H1 (cell line): ENCODE data around the gene PGF.

Source experiments
- ATF3 ChIP-seq: IDR thresholded peaks from 2 replicates; pipeline ENCODE4 v1.6.1; 2011; ENCODE audit warnings: low read depth, mild to moderate bottlenecking, low read length; ENCODE audit not compliant: insufficient read depth
- CEBPB ChIP-seq: IDR thresholded peaks from 2 replicates; pipeline ENCODE4 v1.6.1; 2012; ENCODE audit warnings: low read depth, low read length
- CHD2 ChIP-seq: IDR thresholded peaks from 2 replicates; pipeline ENCODE4 v1.6.1; 2012; ENCODE audit warnings: low read length, improper control_type of control experiment
- CTCF ChIP-seq, 3 experiments: IDR thresholded peaks; 1 replicate in 2 of 3; 2 replicates in 1 of 3; pipeline versions ENCODE4 v1.5.1 to v1.6.1; 2011; ENCODE audit warnings: low read length in 3 of 3, mild to moderate bottlenecking in 3 of 3, inconsistent platforms in 2 of 3, low read depth in 1 of 3, moderate library complexity in 1 of 3; ENCODE audit not compliant: insufficient read depth in 1 of 3; ENCODE audit errors: control extremely low read depth in 1 of 3
- EGR1 ChIP-seq: IDR thresholded peaks from 2 replicates; pipeline ENCODE4 v1.6.1; 2011; ENCODE audit warnings: low read depth, low read length, borderline replicate concordance
- EP300 ChIP-seq, 2 experiments: IDR thresholded peaks; 1 replicate in 1 of 2; 2 replicates in 1 of 2; pipeline ENCODE4 v1.6.1; 2011 to 2012; ENCODE audit warnings: low read depth in 2 of 2, low read length in 2 of 2, mild to moderate bottlenecking in 2 of 2, borderline replicate concordance in 1 of 2, inconsistent platforms in 1 of 2, moderate library complexity in 1 of 2
- EZH2 ChIP-seq: fragments of 200-600 bp; sonication (generic); IDR thresholded peaks from 2 replicates; pipeline ENCODE4 v1.7.1; 2012; ENCODE audit warnings: low read depth, mild to moderate bottlenecking, moderate library complexity, low read length, inconsistent platforms; ENCODE audit not compliant: severe bottlenecking
- POLR2A ChIP-seq, 2 experiments: IDR thresholded peaks; 1 replicate in 1 of 2; 2 replicates in 1 of 2; pipeline ENCODE4 v1.6.1; 2011; ENCODE audit warnings: low read depth in 2 of 2, low read length in 2 of 2, mild to moderate bottlenecking in 2 of 2; ENCODE audit errors: control extremely low read depth in 1 of 2
- POLR2AphosphoS5 ChIP-seq: IDR thresholded peaks from 2 replicates; pipeline ENCODE4 v1.6.1; 2011; ENCODE audit warnings: low read depth, low read length
- POU5F1 ChIP-seq: IDR thresholded peaks from 2 replicates; pipeline ENCODE4 v1.6.1; 2011; ENCODE audit warnings: low read depth, mild to moderate bottlenecking, low read length, moderate library complexity
- RAD21 ChIP-seq, 2 experiments: IDR thresholded peaks in 1 of 2; conservative IDR thresholded peaks in 1 of 2; 2 replicates each; pipeline ENCODE4 v1.6.1; 2011; ENCODE audit warnings: low read depth in 2 of 2, low read length in 2 of 2, improper control_type of control experiment in 1 of 2, inconsistent platforms in 1 of 2, mild to moderate bottlenecking in 1 of 2, moderate library complexity in 1 of 2

- TF ChIP-seq CTCF (IDR thresholded peaks at IDR 0.05; ENCODE audit: control extremely low read depth in 1 of 3, insufficient read depth in 1 of 3, low read depth in 1 of 3, low read length in 3 of 3) (no peak), CHD2 (no peak), EGR1 (no peak), ATF3 (no peak), EZH2 (no peak), RAD21 (IDR thresholded peaks at IDR 0.05 in 1 of 2, conservative IDR thresholded peaks at IDR 0.05 in 1 of 2; ENCODE audit: low read depth in 2 of 2, low read length in 2 of 2) (no peak), POLR2A (IDR thresholded peaks at IDR 0.05; ENCODE audit: control extremely low read depth in 1 of 2, low read depth in 2 of 2, low read length in 2 of 2) (no peak), CEBPB (no peak), POLR2AphosphoS5 (no peak), POU5F1 (no peak), EP300 (IDR thresholded peaks at IDR 0.05; ENCODE audit: borderline replicate concordance in 1 of 2, low read depth in 2 of 2, low read length in 2 of 2) (no peak)
Observed at GRCh38 chr14:74951443-74952179, 3.8 kb downstream of the PGF start.
